ENCODE measurements around the gene TTC7B.

TTC7B gene

GRCh38 chr14:90558041-90558982 is 257.9 kb downstream of the TTC7B start:
- DNase-seq (ENCODE audit: low read depth): no peak

GRCh38 chr14:90557516-90557915 is 258.7 kb downstream of the TTC7B start:
- no peak for DNase-seq (ENCODE audit: low read depth)

GRCh38 chr14:90556666-90557450 is 259.4 kb downstream of the TTC7B start:
- DNase-seq (ENCODE audit: low read depth): no peak

- no peak for DNase-seq (ENCODE audit: low read depth)
Observed at GRCh38 chr14:90556012-90556477, 260.2 kb downstream of the TTC7B start.

- no peak for DNase-seq (ENCODE audit: low read depth)
Observed at GRCh38 chr14:90555126-90556011, 260.9 kb downstream of the TTC7B start.

- no peak for DNase-seq (ENCODE audit: low read depth)
Observed at GRCh38 chr14:90554341-90554740, 261.9 kb downstream of the TTC7B start.

- no peak for DNase-seq (ENCODE audit: low read depth)
Observed at GRCh38 chr14:90553921-90554336, 262.3 kb downstream of the TTC7B start.

GRCh38 chr14:90553298-90553920 is 262.8 kb downstream of the TTC7B start:
- no peak for DNase-seq (ENCODE audit: low read depth)

- DNase-seq (ENCODE audit: low read depth): no peak
Observed at GRCh38 chr14:90552465-90553297, 263.5 kb downstream of the TTC7B start.

- no peak for DNase-seq (ENCODE audit: low read depth)
Observed at GRCh38 chr14:90551733-90552464, 264.3 kb downstream of the TTC7B start.

- no peak for DNase-seq (ENCODE audit: low read depth)
Observed at GRCh38 chr14:90551070-90551704, 265.0 kb downstream of the TTC7B start.

- no peak for DNase-seq (ENCODE audit: low read depth)
Observed at GRCh38 chr14:90549794-90550641, 266.2 kb downstream of the TTC7B start.

GRCh38 chr14:90548455-90548854 is 267.8 kb downstream of the TTC7B start:
- DNase-seq (ENCODE audit: low read depth): no peak

GRCh38 chr14:90547968-90548367 is 268.3 kb downstream of the TTC7B start:
- no peak for DNase-seq (ENCODE audit: low read depth)

- DNase-seq (ENCODE audit: low read depth): no peak
Observed at GRCh38 chr14:90547250-90547649, 269.0 kb downstream of the TTC7B start.

- no peak for DNase-seq (ENCODE audit: low read depth)
Observed at GRCh38 chr14:90546767-90547166, 269.5 kb downstream of the TTC7B start.

- DNase-seq (ENCODE audit: low read depth): no peak
Observed at GRCh38 chr14:90545966-90546751, 270.1 kb downstream of the TTC7B start.

- DNase-seq (ENCODE audit: low read depth): no peak
Observed at GRCh38 chr14:90545382-90545781, 270.8 kb downstream of the TTC7B start.

Data from HS-5 (cell line).